ENCODE results near the gene BCL7B. TPM values are rescaled to one million over a fixed set of nuclear protein-coding genes. Genes with fewer than 3 reads are reported as not detected.

BCL7B gene
- total RNA-seq, 1 experiment from 2014 or later: 95.4 TPM

GRCh38 chr7:73520673-73521635 is 36.5 kb downstream of the BCL7B start:
- BruUV-seq (replicated peaks): TSS peak; percentile 68
- Histone ChIP-seq H3K27ac (ENCODE audit: low read length) (peak overlapping the region; percentile 96), H3K27me3 (ENCODE audit: control insufficient read depth, insufficient read depth, low read length) (no peaks in the 10 kb centered on the region), H3K4me3 (ENCODE audit: low read depth in 2 of 2, low read length in 2 of 2) (peak overlapping the region; percentile 89 to 90), H3K9me3 (ENCODE audit: control insufficient read depth, insufficient read depth, low read depth, low read length) (no peaks in the 10 kb centered on the region), H3K36me3 (ENCODE audit: control insufficient read depth, insufficient read depth, low read length) (peaks cover 12% of the 10 kb centered on the region), H3K4me1 (ENCODE audit: control insufficient read depth, insufficient read depth, low read length) (peaks cover 20% of the 10 kb centered on the region)
- ChIA-PET CTCF (no interaction called here), POLR2A (interaction anchor here (0.7 kb wide), 1 partner anchor 348 kb away, joined by 3 read pairs; no protein-coding TSS in a partner anchor)
- no peak; the same call in 1 of the 2 replicates for ATAC-seq
- in situ Hi-C loops (cut with HindIII; ENCODE audit: low pct_unique_long_range_greater_than_20kb, low sequenced_read_pairs): no loop called here
- DNase-seq (ENCODE audit: low read depth, low spot score): no peak
- intact Hi-C loops (cut with micrococcal nuclease; ENCODE audit: unreplicated experiment): loop anchor here (5.0 kb wide), 1 partner anchor 36 kb away; the partner anchor contains the start of gene BCL7B
- TF ChIP-seq POLR2AphosphoS5 (IDR thresholded peaks at IDR 0.05; ENCODE audit: low read depth, low read length) (no peak), SIN3A (IDR thresholded peaks at IDR 0.05; ENCODE audit: borderline replicate concordance, insufficient read depth, low read depth, low read length) (no peak), CTCF (IDR thresholded peaks at IDR 0.05) (no peak), REST (IDR thresholded peaks at IDR 0.05; ENCODE audit: insufficient read depth in 1 of 2, low read depth in 2 of 2, low read length in 1 of 2) (no peak), TCF7L2 (IDR thresholded peaks at IDR 0.05; ENCODE audit: low read depth, low read length) (no peak)

GRCh38 chr7:73519867-73520672 is 37.4 kb downstream of the BCL7B start:
- ChIA-PET POLR2A (interaction anchor here (0.6 kb wide), 1 partner anchor 32 kb away, joined by 6 read pairs; no protein-coding TSS in a partner anchor), CTCF (no interaction called here)
- TF ChIP-seq TCF7L2 (IDR thresholded peaks at IDR 0.05; ENCODE audit: low read depth, low read length) (no peak), SIN3A (IDR thresholded peaks at IDR 0.05; ENCODE audit: borderline replicate concordance, insufficient read depth, low read depth, low read length) (no peak), REST (IDR thresholded peaks at IDR 0.05; ENCODE audit: insufficient read depth in 1 of 2, low read depth in 2 of 2, low read length in 1 of 2) (no peak), POLR2AphosphoS5 (IDR thresholded peaks at IDR 0.05; ENCODE audit: low read depth, low read length) (no peak), CTCF (IDR thresholded peaks at IDR 0.05) (no peak)
- in situ Hi-C loops (cut with HindIII; ENCODE audit: low pct_unique_long_range_greater_than_20kb, low sequenced_read_pairs): no loop called here
- Histone ChIP-seq H3K27ac (ENCODE audit: low read length) (peak overlapping the region; percentile 96), H3K4me3 (ENCODE audit: low read depth in 2 of 2, low read length in 2 of 2) (peak overlapping the region; percentile 89 to 90), H3K27me3 (ENCODE audit: control insufficient read depth, insufficient read depth, low read length) (no peaks in the 10 kb centered on the region), H3K9me3 (ENCODE audit: control insufficient read depth, insufficient read depth, low read depth, low read length) (no peaks in the 10 kb centered on the region), H3K4me1 (ENCODE audit: control insufficient read depth, insufficient read depth, low read length) (peaks cover 20% of the 10 kb centered on the region), H3K36me3 (ENCODE audit: control insufficient read depth, insufficient read depth, low read length) (peaks cover 12% of the 10 kb centered on the region)
- BruUV-seq (replicated peaks): no TSS peak
- intact Hi-C loops (cut with micrococcal nuclease; ENCODE audit: unreplicated experiment): loop anchor here (5.0 kb wide), 1 partner anchor 37 kb away; the partner anchor contains the start of gene BCL7B
- no peak for DNase-seq (ENCODE audit: low read depth, low spot score)
- ATAC-seq: no peak

All from Panc1 (cell line).